ENCODE measurements around the gene APLNR. TPM values are rescaled to one million over a fixed set of nuclear protein-coding genes. Genes with fewer than 3 reads are reported as not detected.

APLNR gene
- total and polyA plus RNA-seq, 2 of the 8 experiments (the other 6 are each of a cell fraction or from before 2014, with no cell fraction given) = 0.80 TPM; not detected in 1

DNA sequence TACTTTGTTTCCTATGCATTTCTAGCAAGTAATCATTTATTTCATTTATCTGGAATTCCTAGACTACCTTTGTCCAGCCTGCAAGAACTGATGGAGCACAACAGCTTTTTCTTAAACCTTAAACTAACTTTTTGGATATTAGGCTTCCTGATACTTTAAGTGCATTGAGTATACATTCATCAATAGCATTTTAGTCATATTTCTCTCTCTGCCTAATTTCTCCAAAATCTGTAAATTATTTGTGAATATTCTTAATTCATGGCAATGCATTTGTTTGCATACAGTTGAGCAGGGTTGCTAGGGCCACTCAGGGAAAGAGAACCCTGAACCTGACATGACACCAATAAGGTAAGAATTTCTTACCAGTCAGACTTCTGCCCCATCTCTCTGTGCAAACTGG, 29.1 kb upstream of the APLNR start (continued):
- TF ChIP-seq, protein P1, sequence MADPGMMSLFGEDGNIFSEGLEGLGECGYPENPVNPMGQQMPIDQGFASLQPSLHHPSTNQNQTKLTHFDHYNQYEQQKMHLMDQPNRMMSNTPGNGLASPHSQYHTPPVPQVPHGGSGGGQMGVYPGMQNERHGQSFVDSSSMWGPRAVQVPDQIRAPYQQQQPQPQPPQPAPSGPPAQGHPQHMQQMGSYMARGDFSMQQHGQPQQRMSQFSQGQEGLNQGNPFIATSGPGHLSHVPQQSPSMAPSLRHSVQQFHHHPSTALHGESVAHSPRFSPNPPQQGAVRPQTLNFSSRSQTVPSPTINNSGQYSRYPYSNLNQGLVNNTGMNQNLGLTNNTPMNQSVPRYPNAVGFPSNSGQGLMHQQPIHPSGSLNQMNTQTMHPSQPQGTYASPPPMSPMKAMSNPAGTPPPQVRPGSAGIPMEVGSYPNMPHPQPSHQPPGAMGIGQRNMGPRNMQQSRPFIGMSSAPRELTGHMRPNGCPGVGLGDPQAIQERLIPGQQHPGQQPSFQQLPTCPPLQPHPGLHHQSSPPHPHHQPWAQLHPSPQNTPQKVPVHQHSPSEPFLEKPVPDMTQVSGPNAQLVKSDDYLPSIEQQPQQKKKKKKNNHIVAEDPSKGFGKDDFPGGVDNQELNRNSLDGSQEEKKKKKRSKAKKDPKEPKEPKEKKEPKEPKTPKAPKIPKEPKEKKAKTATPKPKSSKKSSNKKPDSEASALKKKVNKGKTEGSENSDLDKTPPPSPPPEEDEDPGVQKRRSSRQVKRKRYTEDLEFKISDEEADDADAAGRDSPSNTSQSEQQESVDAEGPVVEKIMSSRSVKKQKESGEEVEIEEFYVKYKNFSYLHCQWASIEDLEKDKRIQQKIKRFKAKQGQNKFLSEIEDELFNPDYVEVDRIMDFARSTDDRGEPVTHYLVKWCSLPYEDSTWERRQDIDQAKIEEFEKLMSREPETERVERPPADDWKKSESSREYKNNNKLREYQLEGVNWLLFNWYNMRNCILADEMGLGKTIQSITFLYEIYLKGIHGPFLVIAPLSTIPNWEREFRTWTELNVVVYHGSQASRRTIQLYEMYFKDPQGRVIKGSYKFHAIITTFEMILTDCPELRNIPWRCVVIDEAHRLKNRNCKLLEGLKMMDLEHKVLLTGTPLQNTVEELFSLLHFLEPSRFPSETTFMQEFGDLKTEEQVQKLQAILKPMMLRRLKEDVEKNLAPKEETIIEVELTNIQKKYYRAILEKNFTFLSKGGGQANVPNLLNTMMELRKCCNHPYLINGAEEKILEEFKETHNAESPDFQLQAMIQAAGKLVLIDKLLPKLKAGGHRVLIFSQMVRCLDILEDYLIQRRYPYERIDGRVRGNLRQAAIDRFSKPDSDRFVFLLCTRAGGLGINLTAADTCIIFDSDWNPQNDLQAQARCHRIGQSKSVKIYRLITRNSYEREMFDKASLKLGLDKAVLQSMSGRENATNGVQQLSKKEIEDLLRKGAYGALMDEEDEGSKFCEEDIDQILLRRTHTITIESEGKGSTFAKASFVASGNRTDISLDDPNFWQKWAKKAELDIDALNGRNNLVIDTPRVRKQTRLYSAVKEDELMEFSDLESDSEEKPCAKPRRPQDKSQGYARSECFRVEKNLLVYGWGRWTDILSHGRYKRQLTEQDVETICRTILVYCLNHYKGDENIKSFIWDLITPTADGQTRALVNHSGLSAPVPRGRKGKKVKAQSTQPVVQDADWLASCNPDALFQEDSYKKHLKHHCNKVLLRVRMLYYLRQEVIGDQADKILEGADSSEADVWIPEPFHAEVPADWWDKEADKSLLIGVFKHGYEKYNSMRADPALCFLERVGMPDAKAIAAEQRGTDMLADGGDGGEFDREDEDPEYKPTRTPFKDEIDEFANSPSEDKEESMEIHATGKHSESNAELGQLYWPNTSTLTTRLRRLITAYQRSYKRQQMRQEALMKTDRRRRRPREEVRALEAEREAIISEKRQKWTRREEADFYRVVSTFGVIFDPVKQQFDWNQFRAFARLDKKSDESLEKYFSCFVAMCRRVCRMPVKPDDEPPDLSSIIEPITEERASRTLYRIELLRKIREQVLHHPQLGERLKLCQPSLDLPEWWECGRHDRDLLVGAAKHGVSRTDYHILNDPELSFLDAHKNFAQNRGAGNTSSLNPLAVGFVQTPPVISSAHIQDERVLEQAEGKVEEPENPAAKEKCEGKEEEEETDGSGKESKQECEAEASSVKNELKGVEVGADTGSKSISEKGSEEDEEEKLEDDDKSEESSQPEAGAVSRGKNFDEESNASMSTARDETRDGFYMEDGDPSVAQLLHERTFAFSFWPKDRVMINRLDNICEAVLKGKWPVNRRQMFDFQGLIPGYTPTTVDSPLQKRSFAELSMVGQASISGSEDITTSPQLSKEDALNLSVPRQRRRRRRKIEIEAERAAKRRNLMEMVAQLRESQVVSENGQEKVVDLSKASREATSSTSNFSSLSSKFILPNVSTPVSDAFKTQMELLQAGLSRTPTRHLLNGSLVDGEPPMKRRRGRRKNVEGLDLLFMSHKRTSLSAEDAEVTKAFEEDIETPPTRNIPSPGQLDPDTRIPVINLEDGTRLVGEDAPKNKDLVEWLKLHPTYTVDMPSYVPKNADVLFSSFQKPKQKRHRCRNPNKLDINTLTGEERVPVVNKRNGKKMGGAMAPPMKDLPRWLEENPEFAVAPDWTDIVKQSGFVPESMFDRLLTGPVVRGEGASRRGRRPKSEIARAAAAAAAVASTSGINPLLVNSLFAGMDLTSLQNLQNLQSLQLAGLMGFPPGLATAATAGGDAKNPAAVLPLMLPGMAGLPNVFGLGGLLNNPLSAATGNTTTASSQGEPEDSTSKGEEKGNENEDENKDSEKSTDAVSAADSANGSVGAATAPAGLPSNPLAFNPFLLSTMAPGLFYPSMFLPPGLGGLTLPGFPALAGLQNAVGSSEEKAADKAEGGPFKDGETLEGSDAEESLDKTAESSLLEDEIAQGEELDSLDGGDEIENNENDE (IDR thresholded peaks at IDR 0.05; ENCODE audit: insufficient replicate concordance, low read length) = no peak
- no peak for TF ChIP-seq SP2 (IDR thresholded peaks at IDR 0.05; ENCODE audit: low read length)
- TF ChIP-seq ZNF274 (IDR thresholded peaks at IDR 0.05; ENCODE audit: borderline replicate concordance, extremely low read depth, low read length) = no peak
- TF ChIP-seq CBX5 (IDR thresholded peaks at IDR 0.05; ENCODE audit: low read depth, low read length) = no peak
- TF ChIP-seq KDM1A (IDR thresholded peaks at IDR 0.05; ENCODE audit: borderline replicate concordance, low read length) = no peak
- no peak for TF ChIP-seq BACH1 (IDR thresholded peaks at IDR 0.05; ENCODE audit: low read length)
- no peak for TF ChIP-seq HDAC2 (IDR thresholded peaks at IDR 0.05; ENCODE audit: borderline replicate concordance in 1 of 2, low read depth in 2 of 2, low read length in 2 of 2)
- TF ChIP-seq, protein P2, sequence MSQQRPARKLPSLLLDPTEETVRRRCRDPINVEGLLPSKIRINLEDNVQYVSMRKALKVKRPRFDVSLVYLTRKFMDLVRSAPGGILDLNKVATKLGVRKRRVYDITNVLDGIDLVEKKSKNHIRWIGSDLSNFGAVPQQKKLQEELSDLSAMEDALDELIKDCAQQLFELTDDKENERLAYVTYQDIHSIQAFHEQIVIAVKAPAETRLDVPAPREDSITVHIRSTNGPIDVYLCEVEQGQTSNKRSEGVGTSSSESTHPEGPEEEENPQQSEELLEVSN (IDR thresholded peaks at IDR 0.05) = no peak
- no peak for TF ChIP-seq CTBP2 (IDR thresholded peaks at IDR 0.05; ENCODE audit: borderline replicate concordance, insufficient read depth, insufficient read length, low read length)
